Measurements from ENCODE around the gene DCAKD. TPM values are rescaled to one million over a fixed set of nuclear protein-coding genes. Genes with fewer than 3 reads are reported as not detected.
A peak's percentile ranks its signal among the peaks of the same experiment; 100 is the strongest.

DCAKD gene
- total RNA-seq, 2 donors from 2014 or later: 91.1 to 111 TPM

DNA sequence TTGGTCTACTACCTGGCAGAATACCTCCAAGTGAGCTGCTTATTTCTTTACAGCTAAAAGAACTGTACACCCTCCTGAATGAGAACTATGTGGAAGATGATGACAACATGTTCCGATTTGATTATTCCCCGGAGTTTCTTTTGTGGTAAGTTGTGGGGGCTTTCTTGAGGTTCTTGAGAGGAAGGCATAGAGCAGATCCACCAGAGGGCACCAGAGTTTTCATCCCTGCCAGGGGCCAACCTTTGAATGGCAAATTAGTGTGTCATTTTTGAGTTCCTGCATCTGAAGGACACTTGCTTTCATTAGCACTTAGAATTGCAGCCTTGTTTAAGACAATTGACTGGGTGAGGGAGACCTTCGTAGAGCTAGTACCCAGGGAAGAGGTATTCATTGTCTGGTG, 44.7 kb upstream of the DCAKD start:
- Histone ChIP-seq H3K27me3 (replicated peaks; ENCODE audit: insufficient read depth) (no peaks in the 10 kb centered on the region), H3K4me1 (replicated peaks) (peaks cover 10% of the 10 kb centered on the region), H3K36me3 (peaks cover 6 to 18% of the 10 kb centered on the region in 2 donors), H3K27ac (no peak overlapping the region), H3K9me3 (no peaks in the 10 kb centered on the region), H3K4me3 (no peak overlapping the region)
- TF ChIP-seq, protein P1, sequence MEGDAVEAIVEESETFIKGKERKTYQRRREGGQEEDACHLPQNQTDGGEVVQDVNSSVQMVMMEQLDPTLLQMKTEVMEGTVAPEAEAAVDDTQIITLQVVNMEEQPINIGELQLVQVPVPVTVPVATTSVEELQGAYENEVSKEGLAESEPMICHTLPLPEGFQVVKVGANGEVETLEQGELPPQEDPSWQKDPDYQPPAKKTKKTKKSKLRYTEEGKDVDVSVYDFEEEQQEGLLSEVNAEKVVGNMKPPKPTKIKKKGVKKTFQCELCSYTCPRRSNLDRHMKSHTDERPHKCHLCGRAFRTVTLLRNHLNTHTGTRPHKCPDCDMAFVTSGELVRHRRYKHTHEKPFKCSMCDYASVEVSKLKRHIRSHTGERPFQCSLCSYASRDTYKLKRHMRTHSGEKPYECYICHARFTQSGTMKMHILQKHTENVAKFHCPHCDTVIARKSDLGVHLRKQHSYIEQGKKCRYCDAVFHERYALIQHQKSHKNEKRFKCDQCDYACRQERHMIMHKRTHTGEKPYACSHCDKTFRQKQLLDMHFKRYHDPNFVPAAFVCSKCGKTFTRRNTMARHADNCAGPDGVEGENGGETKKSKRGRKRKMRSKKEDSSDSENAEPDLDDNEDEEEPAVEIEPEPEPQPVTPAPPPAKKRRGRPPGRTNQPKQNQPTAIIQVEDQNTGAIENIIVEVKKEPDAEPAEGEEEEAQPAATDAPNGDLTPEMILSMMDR (IDR thresholded peaks at IDR 0.05): peak in 2 of 4 experiments; percentile 37 to 46
- no peak for TF ChIP-seq POLR2A (IDR thresholded peaks at IDR 0.05)
- no peak for DNase-seq (ENCODE audit: low spot score)
- WGBS: 78% methylated on average over 3 of the region's 3 CpGs
- intact Hi-C loops (cut with DNase I): no loop called here

- H3K4me3 ChIP-seq: no peak overlapping the region
- H3K4me1 ChIP-seq (replicated peaks): peaks cover 8% of the 10 kb centered on the region
- no peaks in the 10 kb centered on the region for H3K27me3 ChIP-seq (replicated peaks; ENCODE audit: insufficient read depth)
- H3K27ac ChIP-seq: peak overlapping the region; percentile 77
- intact Hi-C loops (cut with DNase I): loop anchor here (5.0 kb wide), 2 partner anchors 39 to 41 kb away; partner anchors contain the start of genes DCAKD and PLCD3
- 40% methylated on average over 13 of the region's 13 CpGs for WGBS
- H3K36me3 ChIP-seq: peaks cover 6 to 18% of the 10 kb centered on the region in 2 donors
- DNase-seq (ENCODE audit: low spot score): peak; percentile 36
- H3K9me3 ChIP-seq: no peaks in the 10 kb centered on the region
- TF ChIP-seq POLR2A (IDR thresholded peaks at IDR 0.05) (no peak), POLR2AphosphoS5 (IDR thresholded peaks at IDR 0.05) (no peak)
- TF ChIP-seq, protein P1 (IDR thresholded peaks at IDR 0.05): no peak
These were observed 42.1 kb upstream of the DCAKD start for GRCh38 chr17:45093444-45094110.

- Histone ChIP-seq H3K4me3 (no peak overlapping the region), H3K27me3 (replicated peaks; ENCODE audit: insufficient read depth) (no peaks in the 10 kb centered on the region), H3K27ac (peak overlapping the region; percentile 77), H3K9me3 (no peaks in the 10 kb centered on the region), H3K36me3 (peaks cover 6 to 15% of the 10 kb centered on the region in 2 donors), H3K4me1 (replicated peaks) (peaks cover 6% of the 10 kb centered on the region)
- peak; percentile 95 for TF ChIP-seq POLR2AphosphoS5 (IDR thresholded peaks at IDR 0.05)
- peak; percentile 68 for TF ChIP-seq POLR2A (IDR thresholded peaks at IDR 0.05)
- TF ChIP-seq, protein P1 (IDR thresholded peaks at IDR 0.05): no peak
- 19% methylated on average over 6 of the region's 6 CpGs for WGBS
- DNase-seq (ENCODE audit: low spot score): peak; percentile 91
- intact Hi-C loops (cut with DNase I): loop anchor here (5.0 kb wide), 2 partner anchors 39 to 41 kb away; partner anchors contain the start of genes DCAKD and PLCD3
These were observed 41.5 kb upstream of the DCAKD start for GRCh38 chr17:45092911-45093430.

DNA sequence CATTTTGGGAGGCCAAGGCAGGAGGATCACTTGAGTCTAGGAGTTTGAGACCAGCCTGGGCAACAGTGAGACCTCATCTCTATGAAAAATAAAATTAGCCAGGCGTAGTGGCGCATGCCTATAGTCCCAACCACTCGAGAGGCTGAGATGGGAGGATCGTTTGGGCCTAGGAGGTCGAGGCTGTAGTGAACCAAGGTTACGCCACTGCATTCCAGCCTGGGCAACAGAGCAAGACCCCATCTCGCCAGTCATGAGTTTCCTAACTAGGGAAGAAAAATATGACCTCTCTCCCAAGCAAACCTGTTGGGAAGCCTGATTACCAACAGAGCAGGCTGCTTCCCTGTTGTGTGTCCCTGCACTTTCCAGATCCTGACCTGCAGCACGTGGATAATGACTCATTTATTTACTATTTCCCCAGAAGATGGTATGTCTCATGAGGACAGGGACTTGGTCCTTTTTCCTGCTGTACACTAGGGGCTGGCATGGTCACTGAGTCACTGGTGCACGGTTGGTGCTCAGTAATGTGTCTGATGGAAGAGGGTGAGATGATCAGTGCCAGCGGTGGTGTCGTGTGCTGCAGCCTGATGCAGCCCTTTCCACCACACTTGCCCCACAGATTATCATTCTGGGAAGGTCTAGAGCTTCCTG, 40.5 kb upstream of the DCAKD start:
- no peaks in the 10 kb centered on the region for H3K27me3 ChIP-seq (replicated peaks; ENCODE audit: insufficient read depth)
- intact Hi-C loops (cut with DNase I): loop anchor here (5.0 kb wide), 2 partner anchors 40 kb away; partner anchors contain the start of genes DCAKD and PLCD3
- peak overlapping the region; percentile 77 for H3K27ac ChIP-seq
- peaks cover 3 to 7% of the 10 kb centered on the region in 2 donors for H3K36me3 ChIP-seq
- H3K9me3 ChIP-seq: no peaks in the 10 kb centered on the region
- no peak for DNase-seq (ENCODE audit: low spot score)
- H3K4me1 ChIP-seq (replicated peaks): peaks cover 16% of the 10 kb centered on the region
- H3K4me3 ChIP-seq: no peak overlapping the region
- TF ChIP-seq, protein P1 (IDR thresholded peaks at IDR 0.05): no peak
- 86% methylated on average over 11 of the region's 11 CpGs for WGBS
